Sigmoid colon (tissue), 7 donors: Measurements from ENCODE around the gene TBC1D22A. TPM values are rescaled to one million over a fixed set of nuclear protein-coding genes. Genes with fewer than 3 reads are reported as not detected.

Experiments
- DNase-seq: peaks from one replicate; pipeline ENCODE4 v3.0.0-alpha.2; 2019
- H3K27ac ChIP-seq, 4 donors: fragments of 200-600 bp; sonication (generic); one replicate each; pipeline ENCODE4 v1.5.1; 2016 to 2019; ENCODE audit warnings: mild to moderate bottlenecking in 1 of 4
- H3K27me3 ChIP-seq, 3 donors: fragments of 200-600 bp; sonication (generic); one replicate each; pipeline ENCODE4 v1.5.1; 2019; ENCODE audit warnings: mild to moderate bottlenecking in 1 of 3
- H3K36me3 ChIP-seq, 4 donors: fragments of 200-600 bp; sonication (generic); one replicate each; pipeline ENCODE4 v1.5.1; 2016 to 2019
- H3K4me1 ChIP-seq, 4 donors: fragments of 200-600 bp; sonication (generic); one replicate each; pipeline ENCODE4 v1.5.1; 2017 to 2019
- H3K4me3 ChIP-seq, 4 donors: fragments of 200-600 bp; sonication (generic); one replicate each; pipeline ENCODE4 v1.5.1; 2017 to 2019; ENCODE audit warnings: mild to moderate bottlenecking in 2 of 4, moderate library complexity in 1 of 4
- H3K9me3 ChIP-seq, 4 donors: fragments of 200-600 bp in 3 of 4; sonication (generic) in 3 of 4; one replicate each; pipeline versions ENCODE4 v1.5.1 to v1.6.1; 2013 to 2019
- EP300 ChIP-seq, 4 donors: sonication (generic); formaldehyde crosslinking; IDR thresholded peaks; one replicate each; pipeline ENCODE4 v1.6.1; 2017; ENCODE audit warnings: antibody characterized with exemption in 4 of 4
- POLR2A ChIP-seq, 2 donors: fragments of 450-650 bp; IDR thresholded peaks; one replicate each; pipeline ENCODE4 v1.6.1; 2016; ENCODE audit warnings: antibody characterized with exemption in 2 of 2, mild to moderate bottlenecking in 2 of 2, moderate library complexity in 2 of 2
- POLR2AphosphoS5 ChIP-seq, 4 donors: sonication (generic); formaldehyde crosslinking; IDR thresholded peaks; one replicate each; pipeline ENCODE4 v1.6.1; 2017; ENCODE audit warnings: antibody characterized with exemption in 4 of 4
- WGBS, 2 donors: extraction: QIAGEN DNeasy Blood & Tissue Kit; methylation state at CpG; one replicate each; pipeline ENCODE4 v1.1.7; 2013; 5-methylcytosine and 5-hydroxymethylcytosine counted together
- intact Hi-C: fragments of 100-400 bp; cut with DNase I; formaldehyde crosslinking; loops from one replicate; pipeline ENCODE4 v1.15.1; 2023
- polyA plus RNA-seq, 3 donors: library from polyadenylated mRNA; stranded (reverse); fragments of 200-250 nt; gene quantifications; one replicate each; pipeline ENCODE4 v1.2.3, GENCODE V29; 2013
- total RNA-seq, 4 donors: library from RNA; depleted of rRNA; stranded (reverse); fragments of >200 nt; gene quantifications; one replicate each; pipeline ENCODE4 v1.1.0, GENCODE V29; 2016
- TF ChIP-seq, protein P1 (sequence below), 4 experiments: fragments of 450-650 bp in 3 of 4; fragments of 200-600 bp in 1 of 4; IDR thresholded peaks; one replicate each; pipeline ENCODE4 v1.5.1; 2016 to 2019; ENCODE audit warnings: antibody characterized with exemption in 4 of 4, mild to moderate bottlenecking in 3 of 4, moderate library complexity in 2 of 4
- donor health status: healthy with polysubstance abuse.
- donor health status: Bipolar disorder and iron deficiency.
- donor health status: healthy.

TBC1D22A gene
- total and polyA plus RNA-seq, 7 donors, result 13.6 to 34.6 (median 14.3) TPM

DNA sequence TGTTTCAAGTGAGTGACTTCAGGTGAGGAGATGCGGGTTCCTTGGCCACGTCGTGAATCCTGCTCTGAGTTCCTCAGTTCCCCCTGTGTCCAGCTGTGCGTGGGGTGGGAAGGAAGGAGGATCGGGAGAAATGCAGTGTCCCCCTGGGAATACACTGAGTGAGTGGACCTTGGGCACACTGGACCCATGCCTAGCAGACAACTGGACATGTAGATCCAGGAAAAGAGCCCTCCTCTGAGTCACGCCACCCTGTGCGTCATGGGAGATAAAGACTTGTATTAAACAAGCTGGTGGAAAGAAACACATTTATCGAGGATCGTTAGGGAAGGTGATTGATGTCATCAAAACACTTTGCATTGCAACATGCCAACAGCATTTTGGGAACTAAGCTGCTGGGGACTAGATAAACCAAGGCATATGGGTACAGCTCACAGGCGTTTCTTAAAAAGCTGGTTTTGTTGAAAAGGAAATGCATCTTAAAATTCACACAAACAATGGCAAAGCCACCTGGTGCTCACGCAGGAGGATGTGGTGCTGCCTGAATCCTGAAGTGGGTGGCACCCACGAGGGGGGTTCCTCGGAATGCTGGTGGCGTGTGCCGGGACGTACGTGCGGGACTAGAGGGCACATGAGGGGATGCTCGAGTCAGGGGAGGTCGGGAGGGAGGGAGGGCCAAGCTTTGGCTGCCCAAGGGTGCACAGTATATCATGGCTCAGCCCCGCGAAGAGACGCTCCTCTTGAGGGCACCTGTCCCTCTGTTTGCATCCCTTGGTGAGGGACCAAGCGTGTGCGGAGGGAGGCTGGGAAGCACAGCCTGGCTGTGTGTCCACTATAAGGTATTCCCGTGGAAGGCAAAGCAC is 303.5 kb downstream of the TBC1D22A start:
- 90 to 95% methylated on average over 26 of the region's 26 CpGs for WGBS, 2 donors
- no peak overlapping the region for H3K27ac ChIP-seq
- H3K4me1 ChIP-seq, result no peaks in the 10 kb centered on the region
- TF ChIP-seq EP300 (IDR thresholded peaks at IDR 0.05) (no peak), POLR2AphosphoS5 (IDR thresholded peaks at IDR 0.05) (no peak), POLR2A (IDR thresholded peaks at IDR 0.05) (no peak)
- TF ChIP-seq, protein P1, sequence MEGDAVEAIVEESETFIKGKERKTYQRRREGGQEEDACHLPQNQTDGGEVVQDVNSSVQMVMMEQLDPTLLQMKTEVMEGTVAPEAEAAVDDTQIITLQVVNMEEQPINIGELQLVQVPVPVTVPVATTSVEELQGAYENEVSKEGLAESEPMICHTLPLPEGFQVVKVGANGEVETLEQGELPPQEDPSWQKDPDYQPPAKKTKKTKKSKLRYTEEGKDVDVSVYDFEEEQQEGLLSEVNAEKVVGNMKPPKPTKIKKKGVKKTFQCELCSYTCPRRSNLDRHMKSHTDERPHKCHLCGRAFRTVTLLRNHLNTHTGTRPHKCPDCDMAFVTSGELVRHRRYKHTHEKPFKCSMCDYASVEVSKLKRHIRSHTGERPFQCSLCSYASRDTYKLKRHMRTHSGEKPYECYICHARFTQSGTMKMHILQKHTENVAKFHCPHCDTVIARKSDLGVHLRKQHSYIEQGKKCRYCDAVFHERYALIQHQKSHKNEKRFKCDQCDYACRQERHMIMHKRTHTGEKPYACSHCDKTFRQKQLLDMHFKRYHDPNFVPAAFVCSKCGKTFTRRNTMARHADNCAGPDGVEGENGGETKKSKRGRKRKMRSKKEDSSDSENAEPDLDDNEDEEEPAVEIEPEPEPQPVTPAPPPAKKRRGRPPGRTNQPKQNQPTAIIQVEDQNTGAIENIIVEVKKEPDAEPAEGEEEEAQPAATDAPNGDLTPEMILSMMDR (IDR thresholded peaks at IDR 0.05), result no peak
- intact Hi-C loops, result no loop called here
- H3K4me3 ChIP-seq, result no peak overlapping the region
- DNase-seq, result no peak
- no peaks in the 10 kb centered on the region for H3K27me3 ChIP-seq
- no peaks in the 10 kb centered on the region for H3K36me3 ChIP-seq
- H3K9me3 ChIP-seq, result no peaks in the 10 kb centered on the region

DNA sequence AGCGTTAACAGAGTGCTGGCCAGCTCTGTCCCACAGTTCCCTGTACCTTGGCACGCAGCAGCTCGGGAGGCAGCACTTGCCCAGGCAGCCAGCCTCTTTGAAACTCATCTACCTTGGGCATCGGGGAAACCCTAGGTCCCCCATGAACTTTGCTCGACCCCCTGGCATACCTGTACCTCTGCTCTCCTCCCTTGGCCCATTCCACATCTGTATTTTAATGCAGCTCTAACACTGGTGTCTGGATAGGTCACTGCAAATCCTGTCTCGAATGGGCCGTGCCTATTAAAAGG is 304.1 kb downstream of the TBC1D22A start:
- Histone ChIP-seq H3K9me3 (no peaks in the 10 kb centered on the region), H3K4me1 (no peaks in the 10 kb centered on the region), H3K36me3 (no peaks in the 10 kb centered on the region), H3K27ac (no peak overlapping the region), H3K4me3 (no peak overlapping the region), H3K27me3 (no peaks in the 10 kb centered on the region)
- intact Hi-C loops, result no loop called here
- no peak for DNase-seq
- TF ChIP-seq POLR2A (IDR thresholded peaks at IDR 0.05) (no peak), POLR2AphosphoS5 (IDR thresholded peaks at IDR 0.05) (no peak), EP300 (IDR thresholded peaks at IDR 0.05) (no peak)
- TF ChIP-seq, protein P1 (IDR thresholded peaks at IDR 0.05), result no peak
- WGBS, 2 donors, result 96% methylated on average over 7 of the region's 7 CpGs

DNA sequence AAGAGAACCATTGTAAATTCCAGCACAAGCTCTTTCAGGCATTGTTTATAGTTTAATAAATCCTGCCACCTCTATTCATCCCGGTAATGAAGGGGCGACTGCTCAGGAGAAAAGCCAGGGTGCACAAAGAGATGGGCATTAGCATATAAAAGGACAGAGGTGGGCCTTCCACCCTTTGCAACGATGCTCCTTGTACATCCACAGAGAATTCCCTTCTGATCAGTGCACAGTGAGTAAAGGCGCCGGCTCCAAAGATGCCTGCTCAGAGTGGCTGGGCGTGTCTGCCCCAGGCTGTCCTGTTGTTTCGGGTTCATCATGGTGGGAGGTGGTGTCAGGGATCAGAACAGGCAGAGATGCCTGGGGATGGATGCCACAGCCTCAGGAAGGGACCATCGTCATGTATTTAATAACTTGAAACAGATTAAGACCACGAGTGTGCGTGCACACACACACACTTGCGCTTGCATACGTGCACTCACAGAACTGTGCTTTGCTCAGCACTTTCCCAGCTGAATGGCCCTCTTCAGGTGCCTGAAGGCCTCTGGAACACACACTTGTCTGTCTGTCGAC is 305.0 kb downstream of the TBC1D22A start:
- H3K4me3 ChIP-seq, result no peak overlapping the region
- H3K36me3 ChIP-seq, result no peaks in the 10 kb centered on the region
- H3K4me1 ChIP-seq, result no peaks in the 10 kb centered on the region
- H3K27ac ChIP-seq, result no peak overlapping the region
- intact Hi-C loops, result no loop called here
- DNase-seq, result no peak
- WGBS, 2 donors, result 91 to 94% methylated on average over 13 of the region's 13 CpGs
- TF ChIP-seq POLR2A (IDR thresholded peaks at IDR 0.05) (no peak), POLR2AphosphoS5 (IDR thresholded peaks at IDR 0.05) (no peak), EP300 (IDR thresholded peaks at IDR 0.05) (no peak)
- TF ChIP-seq, protein P1 (IDR thresholded peaks at IDR 0.05), result no peak
- H3K27me3 ChIP-seq, result no peaks in the 10 kb centered on the region
- no peaks in the 10 kb centered on the region for H3K9me3 ChIP-seq

DNA sequence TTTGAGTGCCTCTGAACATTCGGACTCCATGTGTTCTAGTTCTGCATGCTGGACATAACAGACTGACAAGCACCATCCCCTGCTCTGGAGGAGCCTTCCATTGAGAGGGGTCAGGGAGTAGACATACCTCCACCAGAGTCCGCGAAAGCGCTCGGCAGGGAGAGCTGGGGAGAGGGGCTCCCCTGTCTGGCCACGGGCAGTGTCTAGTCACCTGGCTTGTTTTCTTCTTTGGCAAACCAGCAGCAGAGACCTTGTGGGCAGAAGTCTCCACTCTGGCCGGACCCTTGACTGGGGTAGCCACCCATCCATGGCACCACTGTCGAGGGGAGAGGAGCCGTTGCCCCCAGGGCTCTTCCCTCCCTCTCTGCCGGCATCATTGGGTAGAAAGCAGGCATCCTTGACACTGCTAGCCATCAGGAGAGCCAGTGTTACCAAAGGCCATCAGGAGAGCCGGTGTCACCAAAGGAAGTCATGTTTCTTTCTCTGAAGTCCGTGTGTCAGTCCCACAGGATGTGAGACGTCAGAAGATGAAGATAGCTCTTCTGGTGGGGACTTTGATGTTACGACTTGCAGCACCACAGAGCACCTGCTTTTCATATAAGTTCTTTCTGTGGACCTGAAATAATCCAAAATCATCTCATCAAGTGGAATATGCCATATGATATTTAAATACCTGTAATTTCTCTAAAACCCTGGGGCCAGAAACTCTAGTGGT is 305.6 kb downstream of the TBC1D22A start:
- no peaks in the 10 kb centered on the region for H3K9me3 ChIP-seq
- no peak overlapping the region for H3K4me3 ChIP-seq
- no peaks in the 10 kb centered on the region for H3K4me1 ChIP-seq
- no peak for DNase-seq
- TF ChIP-seq, protein P1 (IDR thresholded peaks at IDR 0.05), result no peak
- TF ChIP-seq EP300 (IDR thresholded peaks at IDR 0.05), result no peak
- no peak for TF ChIP-seq POLR2A (IDR thresholded peaks at IDR 0.05)
- TF ChIP-seq POLR2AphosphoS5 (IDR thresholded peaks at IDR 0.05), result no peak
- no peaks in the 10 kb centered on the region for H3K36me3 ChIP-seq
- no peak overlapping the region for H3K27ac ChIP-seq
- intact Hi-C loops, result no loop called here
- 87 to 95% methylated on average over 14 of the region's 14 CpGs for WGBS, 2 donors
- no peaks in the 10 kb centered on the region for H3K27me3 ChIP-seq
